Testis (tissue), 3 donors: Measurements from ENCODE around the gene EIF4G2. TPM values are rescaled to one million over a fixed set of nuclear protein-coding genes. Genes with fewer than 3 reads are reported as not detected.

Experiments used
- DNase-seq: peaks from one replicate; pipeline ENCODE4 v3.0.0-alpha.2; 2019
- H3K27ac ChIP-seq, 2 donors: fragments of 200-600 bp; sonication (generic); one replicate each; pipeline ENCODE4 v1.5.1; 2019
- H3K27me3 ChIP-seq: fragments of 200-600 bp; sonication (generic); one replicate; pipeline ENCODE4 v1.5.1; 2019
- H3K36me3 ChIP-seq: fragments of 200-600 bp; sonication (generic); one replicate; pipeline ENCODE4 v1.5.1; 2017; ENCODE audit warnings: low read depth; ENCODE audit errors: missing control alignments
- H3K4me1 ChIP-seq: fragments of 200-600 bp; sonication (generic); one replicate; pipeline ENCODE4 v1.5.1; 2019
- H3K4me3 ChIP-seq, 2 donors: fragments of 200-600 bp; sonication (generic); one replicate each; pipeline ENCODE4 v1.5.1; 2017 to 2019
- H3K9me3 ChIP-seq: fragments of 200-600 bp; sonication (generic); one replicate; pipeline ENCODE4 v1.5.1; 2017
- CTCF ChIP-seq, 3 experiments: fragments of 450-650 bp in 2 of 3; fragments of 200-600 bp in 1 of 3; sonication (generic) in 1 of 3; IDR thresholded peaks; one replicate each; pipeline ENCODE4 v1.5.1; 2016 to 2019; ENCODE audit warnings: antibody characterized with exemption in 3 of 3, mild to moderate bottlenecking in 2 of 3, moderate library complexity in 1 of 3
- POLR2A ChIP-seq: fragments of 450-650 bp; IDR thresholded peaks from one replicate; pipeline ENCODE4 v1.6.1; 2017; ENCODE audit warnings: antibody characterized with exemption, mild to moderate bottlenecking, moderate library complexity
- intact Hi-C: fragments of 100-400 bp; cut with DNase I; formaldehyde crosslinking; loops from one replicate; pipeline ENCODE4 v1.15.1; 2023; ENCODE audit warnings: low total_unique reads
- polyA plus RNA-seq: library from polyadenylated mRNA; stranded (reverse); fragments of 350-450 nt; fragmentation: Illumina TruSeq; extraction: RNeasy Lipid Tissue Mini Kit (QIAGEN cat#74804); gene quantifications from one replicate; pipeline ENCODE4 v1.2.3, GENCODE V29; 2014; ENCODE audit warnings: low read depth, low replicate concordance; ENCODE audit not compliant: insufficient read depth
- small RNA-seq, 2 donors: library from RNA; depleted of rRNA; stranded (forward); fragments of <200 nt; gene quantifications; one replicate each; pipeline ENCODE3, GENCODE V24; 2016
- total RNA-seq, 2 donors: library from RNA; depleted of rRNA; stranded (reverse); fragments of >200 nt; gene quantifications; one replicate each; pipeline ENCODE4 v1.2.3, GENCODE V29; 2016

Gene EIF4G2
- total and polyA plus RNA-seq, 3 donors from 2014 or later, result 451 to 519 (median 501) TPM

GRCh38 chr11:10747733-10748132, 61.0 kb downstream of the EIF4G2 start:
- Histone ChIP-seq H3K27ac (no peak overlapping the region), H3K4me1 (peaks cover 5% of the 10 kb centered on the region), H3K4me3 (no peak overlapping the region), H3K36me3 (no peaks in the 10 kb centered on the region), H3K27me3 (no peaks in the 10 kb centered on the region), H3K9me3 (no peaks in the 10 kb centered on the region)
- DNase-seq, result no peak
- intact Hi-C loops, result no loop called here
- TF ChIP-seq POLR2A, result no peak
- no peak for TF ChIP-seq CTCF (IDR thresholded peaks at IDR 0.05)

Small RNA genes within 50 kb of the gene (small RNA-seq; reads per million reads assigned to genes)
- 0 reads per million in 2 donors for gene SNORD97

Other genes starting within 250 kb of the EIF4G2 start
- 1 to 10 TPM; 4.6 to 7.5 TPM for gene LYVE1, start 240.3 kb downstream of the EIF4G2 start, total RNA-seq
- gene LYVE1, start 240.3 kb downstream of the EIF4G2 start, polyA plus RNA-seq, result 24.1 TPM
- 10 to 100 TPM; 17.7 to 23.1 TPM for gene IRAG1, start 115.2 kb downstream of the EIF4G2 start, total RNA-seq
- gene IRAG1, start 115.2 kb downstream of the EIF4G2 start, polyA plus RNA-seq, result 28.6 TPM
- 10 to 100 TPM; 47.3 to 50.9 TPM for gene CTR9, start 57.7 kb downstream of the EIF4G2 start, total RNA-seq
- gene CTR9, start 57.7 kb downstream of the EIF4G2 start, polyA plus RNA-seq, result 48.6 TPM
- gene ZBED5, start 49.1 kb upstream of the EIF4G2 start, total RNA-seq, result 10 to 100 TPM; 30.4 to 37.3 TPM
- 27.0 TPM for gene ZBED5, start 49.1 kb upstream of the EIF4G2 start, polyA plus RNA-seq